ENCODE measurements around the gene TSSK3.

TSSK3 gene

DNA sequence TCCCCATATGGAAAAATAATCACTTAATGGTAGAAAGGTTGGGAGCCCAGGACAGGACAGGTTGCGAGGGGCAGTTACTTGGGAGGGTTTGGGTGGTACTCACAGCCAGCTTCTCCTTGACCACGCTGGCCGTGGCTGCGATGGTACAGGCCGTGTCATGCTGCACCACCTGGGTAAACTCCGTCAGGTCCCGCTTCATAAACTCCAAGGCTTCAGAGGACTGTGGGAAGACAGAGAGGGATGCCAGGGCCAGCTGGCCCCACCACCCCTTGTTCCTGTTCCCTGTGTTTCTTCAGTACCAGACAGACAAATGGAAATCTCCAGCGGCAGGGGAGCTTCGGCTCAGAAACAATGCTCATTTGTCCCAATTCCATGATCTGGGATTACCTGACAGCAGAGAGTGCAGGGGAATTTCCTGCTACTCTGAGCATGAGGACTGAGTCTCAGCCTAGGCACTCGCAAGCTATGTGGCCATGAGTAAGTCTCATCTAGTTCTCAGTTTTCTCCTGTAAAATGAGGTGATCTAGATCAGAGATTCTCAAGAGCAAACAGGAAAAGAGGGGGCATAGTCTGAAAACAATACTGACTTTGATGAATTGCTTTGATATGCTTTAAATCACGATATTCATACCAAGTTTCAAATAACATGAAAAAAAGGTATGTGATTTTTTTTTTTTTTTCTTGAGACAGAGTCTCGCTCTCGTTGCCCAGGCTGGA, 24.5 kb downstream of the TSSK3 start:
- no peak for TF ChIP-seq EZH2phosphoT487 (IDR thresholded peaks at IDR 0.05; ENCODE audit: borderline replicate concordance)
- TF ChIP-seq, protein P1, sequence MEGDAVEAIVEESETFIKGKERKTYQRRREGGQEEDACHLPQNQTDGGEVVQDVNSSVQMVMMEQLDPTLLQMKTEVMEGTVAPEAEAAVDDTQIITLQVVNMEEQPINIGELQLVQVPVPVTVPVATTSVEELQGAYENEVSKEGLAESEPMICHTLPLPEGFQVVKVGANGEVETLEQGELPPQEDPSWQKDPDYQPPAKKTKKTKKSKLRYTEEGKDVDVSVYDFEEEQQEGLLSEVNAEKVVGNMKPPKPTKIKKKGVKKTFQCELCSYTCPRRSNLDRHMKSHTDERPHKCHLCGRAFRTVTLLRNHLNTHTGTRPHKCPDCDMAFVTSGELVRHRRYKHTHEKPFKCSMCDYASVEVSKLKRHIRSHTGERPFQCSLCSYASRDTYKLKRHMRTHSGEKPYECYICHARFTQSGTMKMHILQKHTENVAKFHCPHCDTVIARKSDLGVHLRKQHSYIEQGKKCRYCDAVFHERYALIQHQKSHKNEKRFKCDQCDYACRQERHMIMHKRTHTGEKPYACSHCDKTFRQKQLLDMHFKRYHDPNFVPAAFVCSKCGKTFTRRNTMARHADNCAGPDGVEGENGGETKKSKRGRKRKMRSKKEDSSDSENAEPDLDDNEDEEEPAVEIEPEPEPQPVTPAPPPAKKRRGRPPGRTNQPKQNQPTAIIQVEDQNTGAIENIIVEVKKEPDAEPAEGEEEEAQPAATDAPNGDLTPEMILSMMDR (conservative IDR thresholded peaks at IDR 0.05; ENCODE audit: low read length) = no peak
- H3K4me3 ChIP-seq (ENCODE audit: low read length, poor library complexity, severe bottlenecking) = no peak overlapping the region
- peaks cover 16% of the 10 kb centered on the region; the same call in 1 of the 2 replicates for H3K79me2 ChIP-seq (ENCODE audit: insufficient read depth, low read length)
- H3K4me1 ChIP-seq (ENCODE audit: insufficient read depth, low read length, poor library complexity, severe bottlenecking) = peaks cover 8% of the 10 kb centered on the region
- H3K4me2 ChIP-seq (ENCODE audit: low read depth, low read length, poor library complexity, severe bottlenecking) = no peak overlapping the region
- no peak overlapping the region for H3K9ac ChIP-seq (ENCODE audit: low read depth, low read length, poor library complexity, severe bottlenecking)
- H3K9me2 ChIP-seq (replicated peaks; ENCODE audit: low read depth, low read length) = no peaks in the 10 kb centered on the region
- no peaks in the 10 kb centered on the region for H4K20me1 ChIP-seq (ENCODE audit: insufficient read depth, low read length, poor library complexity, severe bottlenecking)
- no peaks in the 10 kb centered on the region for H3F3A ChIP-seq (ENCODE audit: low read depth)
- no peaks in the 10 kb centered on the region for H3K27me3 ChIP-seq (ENCODE audit: insufficient read depth, low read length, poor library complexity, severe bottlenecking)
- H3K36me3 ChIP-seq (ENCODE audit: insufficient read depth, low read length) = peaks cover 39% of the 10 kb centered on the region; the same call in 1 of the 2 replicates
- H2AFZ ChIP-seq (ENCODE audit: low read length) = no peak overlapping the region
- H3K9me3 ChIP-seq (ENCODE audit: insufficient read depth, low read depth, low read length) = no peaks in the 10 kb centered on the region

DNA sequence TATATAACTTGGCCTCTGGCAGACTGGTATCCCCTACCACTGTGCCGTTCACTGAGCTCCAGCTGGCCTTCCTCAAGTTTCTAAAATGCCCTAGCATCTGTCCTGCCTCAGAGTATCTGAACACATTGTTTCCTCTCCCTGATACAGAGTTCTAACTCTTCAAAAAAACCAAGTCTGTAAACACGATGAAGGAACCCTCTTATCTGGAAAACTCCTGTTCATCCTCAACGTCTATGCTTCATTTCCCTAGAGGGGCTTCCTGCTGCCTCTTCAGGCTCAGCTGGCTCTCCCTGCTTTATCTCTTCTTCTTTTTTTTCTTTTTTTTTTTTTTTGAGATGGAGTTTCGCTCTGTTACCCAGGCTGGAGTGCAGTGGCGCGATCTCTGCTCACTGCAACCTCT, 26.3 kb downstream of the TSSK3 start:
- Histone ChIP-seq H3F3A (ENCODE audit: low read depth) (no peaks in the 10 kb centered on the region), H3K4me1 (ENCODE audit: insufficient read depth, low read length, poor library complexity, severe bottlenecking) (peaks cover 19% of the 10 kb centered on the region), H3K9me3 (ENCODE audit: insufficient read depth, low read depth, low read length) (no peaks in the 10 kb centered on the region), H3K36me3 (ENCODE audit: insufficient read depth, low read length) (peaks cover 21% of the 10 kb centered on the region; the same call in 1 of the 2 replicates), H3K79me2 (ENCODE audit: insufficient read depth, low read length) (peaks cover 34% of the 10 kb centered on the region), H2AFZ (ENCODE audit: low read length) (no peak overlapping the region), H3K9me2 (replicated peaks; ENCODE audit: low read depth, low read length) (no peaks in the 10 kb centered on the region), H3K27me3 (ENCODE audit: insufficient read depth, low read length, poor library complexity, severe bottlenecking) (no peaks in the 10 kb centered on the region), H3K4me2 (ENCODE audit: low read depth, low read length, poor library complexity, severe bottlenecking) (no peak overlapping the region), H3K4me3 (ENCODE audit: low read length, poor library complexity, severe bottlenecking) (no peak overlapping the region), H4K20me1 (ENCODE audit: insufficient read depth, low read length, poor library complexity, severe bottlenecking) (peaks cover 8% of the 10 kb centered on the region), H3K9ac (ENCODE audit: low read depth, low read length, poor library complexity, severe bottlenecking) (no peak overlapping the region)
- TF ChIP-seq, protein P1 (conservative IDR thresholded peaks at IDR 0.05; ENCODE audit: low read length) = no peak
- no peak for TF ChIP-seq EZH2phosphoT487 (IDR thresholded peaks at IDR 0.05; ENCODE audit: borderline replicate concordance)

DNA sequence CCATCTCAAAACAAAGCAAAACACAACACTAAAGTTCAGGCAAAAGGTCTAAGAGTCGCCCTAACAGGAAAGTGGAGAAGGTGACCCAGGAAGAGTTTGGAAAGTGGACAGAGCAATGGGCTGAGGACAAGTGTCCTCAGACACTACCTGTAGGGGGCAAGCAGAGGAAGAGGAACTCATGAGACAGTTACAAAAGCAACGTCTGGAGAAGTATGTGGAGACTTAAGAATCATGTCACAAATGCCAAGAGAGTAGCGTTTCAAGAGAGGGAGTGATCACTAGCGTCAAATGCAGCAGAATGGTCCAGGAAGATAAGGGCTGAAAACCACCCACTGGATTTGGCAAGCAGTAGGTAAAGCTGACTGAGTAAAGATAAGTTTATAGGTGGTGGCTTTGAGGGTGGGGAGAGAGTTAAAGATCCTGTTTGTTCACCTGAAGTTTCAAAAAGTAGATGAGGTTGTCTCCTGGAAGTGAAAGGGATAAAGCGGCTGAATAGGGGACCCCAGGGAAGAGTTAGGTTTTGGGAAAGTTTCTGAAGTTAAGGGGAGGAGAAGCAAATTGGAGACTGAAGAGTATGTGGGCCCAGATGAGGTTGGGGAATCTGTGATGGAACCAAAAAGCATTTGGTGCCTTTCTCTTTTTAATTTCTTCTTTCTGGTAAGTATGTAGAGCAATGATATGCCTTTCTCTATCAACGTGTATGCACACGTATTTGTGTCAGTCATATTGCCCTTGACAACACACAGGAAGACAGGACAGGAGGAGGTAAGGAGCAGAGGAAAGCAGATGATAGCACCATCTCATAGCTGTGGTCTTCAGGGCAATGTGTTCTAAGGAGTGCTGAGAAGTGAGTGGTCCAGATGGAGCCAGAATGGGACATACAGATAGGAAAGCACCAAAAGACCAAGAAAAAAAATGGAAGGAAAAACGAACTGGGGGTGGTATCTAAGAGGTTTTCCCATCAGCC, 28.8 kb downstream of the TSSK3 start:
- no peak overlapping the region for H2AFZ ChIP-seq (ENCODE audit: low read length)
- peaks cover 21% of the 10 kb centered on the region for H3K4me1 ChIP-seq (ENCODE audit: insufficient read depth, low read length, poor library complexity, severe bottlenecking)
- no peak overlapping the region for H3K9ac ChIP-seq (ENCODE audit: low read depth, low read length, poor library complexity, severe bottlenecking)
- peak overlapping the region; percentile 94 for H3K4me2 ChIP-seq (ENCODE audit: low read depth, low read length, poor library complexity, severe bottlenecking)
- H3K79me2 ChIP-seq (ENCODE audit: insufficient read depth, low read length) = peaks cover 39% of the 10 kb centered on the region
- no peaks in the 10 kb centered on the region for H3K27me3 ChIP-seq (ENCODE audit: insufficient read depth, low read length, poor library complexity, severe bottlenecking)
- no peak for TF ChIP-seq EZH2phosphoT487 (IDR thresholded peaks at IDR 0.05; ENCODE audit: borderline replicate concordance)
- TF ChIP-seq, protein P1 (conservative IDR thresholded peaks at IDR 0.05; ENCODE audit: low read length) = no peak
- H3K4me3 ChIP-seq (ENCODE audit: low read length, poor library complexity, severe bottlenecking) = no peak overlapping the region
- peaks cover 9% of the 10 kb centered on the region; the same call in 1 of the 2 replicates for H3K36me3 ChIP-seq (ENCODE audit: insufficient read depth, low read length)
- H3K9me3 ChIP-seq (ENCODE audit: insufficient read depth, low read depth, low read length) = no peaks in the 10 kb centered on the region
- H4K20me1 ChIP-seq (ENCODE audit: insufficient read depth, low read length, poor library complexity, severe bottlenecking) = peaks cover 10% of the 10 kb centered on the region
- H3F3A ChIP-seq (ENCODE audit: low read depth) = no peaks in the 10 kb centered on the region
- H3K9me2 ChIP-seq (replicated peaks; ENCODE audit: low read depth, low read length) = no peaks in the 10 kb centered on the region
